T-helper 22 cell (primary cell): ENCODE results near the gene NME3.

Experiments
- DNase-seq: peaks from one replicate; pipeline ENCODE4 v3.0.0-alpha.2; 2020; ENCODE audit warnings: low read depth

NME3 gene

DNA sequence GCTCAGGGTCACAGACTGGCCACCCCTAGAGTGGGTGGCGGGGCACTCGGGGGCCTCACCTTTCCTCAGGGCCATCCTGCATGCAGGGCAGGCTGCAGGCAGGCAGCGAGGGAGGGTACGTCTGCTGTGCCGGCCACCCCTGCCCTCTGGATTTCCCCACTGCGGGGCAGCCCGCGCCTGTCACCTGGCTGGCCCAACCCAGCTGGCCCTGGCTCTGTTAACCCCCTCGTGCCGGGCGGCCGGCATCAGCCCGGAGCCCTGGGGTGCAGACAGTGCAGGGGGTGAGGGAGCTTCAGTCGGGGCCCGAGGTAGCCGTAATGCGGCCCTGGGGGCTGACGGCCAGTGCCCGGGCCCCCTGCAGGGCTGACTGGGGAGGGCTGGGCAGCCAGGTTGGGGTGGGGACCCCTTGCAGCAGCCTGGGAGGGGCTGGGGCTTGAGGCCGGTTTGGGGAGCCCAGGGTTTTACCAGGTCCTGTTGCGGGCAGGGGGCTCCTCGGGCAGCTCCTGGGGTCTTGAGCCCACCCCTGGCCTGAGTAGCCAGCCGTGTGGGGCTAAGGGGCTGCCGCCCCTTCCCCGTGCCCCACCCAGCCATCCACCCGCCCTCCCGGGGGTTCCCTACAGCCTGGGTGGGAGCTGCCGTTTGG is 22.4 kb upstream of the NME3 start, which contains the start of gene IGFALS:
IGFALS (minus strand) TSS at position 128 of the 643 bp plus-strand sequence; CDS start at position 75, 53 bp downstream.
- DNase-seq, result no peak

DNA sequence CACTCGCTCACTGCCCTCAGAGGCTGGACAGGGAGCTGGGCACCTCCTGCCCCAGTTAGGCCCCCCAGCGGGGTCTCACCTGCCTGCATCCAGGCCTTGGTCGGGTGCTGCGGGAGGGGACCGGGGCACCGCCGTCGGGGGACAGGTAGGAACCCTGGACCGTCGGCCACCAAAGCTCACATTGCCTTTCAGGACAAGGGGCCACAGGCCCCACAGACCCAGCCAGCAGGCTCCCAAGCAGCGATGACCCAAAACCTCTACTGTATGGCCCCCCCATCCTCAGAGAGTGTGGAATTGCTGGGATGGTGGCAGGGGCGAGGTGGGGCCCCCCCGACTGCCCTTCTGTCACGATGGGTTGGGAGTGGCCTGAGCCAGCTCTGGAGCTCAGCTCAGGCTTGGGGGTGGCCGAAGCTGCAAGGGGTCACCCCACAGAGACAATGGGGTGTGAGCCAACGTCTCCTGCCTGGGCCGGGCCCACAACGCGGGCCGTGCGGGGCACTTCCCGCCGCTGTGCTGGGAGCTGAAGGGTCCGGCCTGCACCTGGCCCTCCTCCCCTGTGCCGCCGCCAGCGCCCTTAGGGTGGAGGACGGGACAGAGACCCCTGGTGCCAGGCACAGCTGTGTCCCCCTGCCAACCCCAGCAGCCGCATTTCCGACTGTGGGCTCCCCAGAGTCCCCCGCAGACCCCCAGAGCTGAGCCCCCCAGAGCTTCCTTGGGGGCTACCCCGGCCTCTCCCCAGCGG is 21.7 kb upstream of the NME3 start:
- DNase-seq, result no peak

DNA sequence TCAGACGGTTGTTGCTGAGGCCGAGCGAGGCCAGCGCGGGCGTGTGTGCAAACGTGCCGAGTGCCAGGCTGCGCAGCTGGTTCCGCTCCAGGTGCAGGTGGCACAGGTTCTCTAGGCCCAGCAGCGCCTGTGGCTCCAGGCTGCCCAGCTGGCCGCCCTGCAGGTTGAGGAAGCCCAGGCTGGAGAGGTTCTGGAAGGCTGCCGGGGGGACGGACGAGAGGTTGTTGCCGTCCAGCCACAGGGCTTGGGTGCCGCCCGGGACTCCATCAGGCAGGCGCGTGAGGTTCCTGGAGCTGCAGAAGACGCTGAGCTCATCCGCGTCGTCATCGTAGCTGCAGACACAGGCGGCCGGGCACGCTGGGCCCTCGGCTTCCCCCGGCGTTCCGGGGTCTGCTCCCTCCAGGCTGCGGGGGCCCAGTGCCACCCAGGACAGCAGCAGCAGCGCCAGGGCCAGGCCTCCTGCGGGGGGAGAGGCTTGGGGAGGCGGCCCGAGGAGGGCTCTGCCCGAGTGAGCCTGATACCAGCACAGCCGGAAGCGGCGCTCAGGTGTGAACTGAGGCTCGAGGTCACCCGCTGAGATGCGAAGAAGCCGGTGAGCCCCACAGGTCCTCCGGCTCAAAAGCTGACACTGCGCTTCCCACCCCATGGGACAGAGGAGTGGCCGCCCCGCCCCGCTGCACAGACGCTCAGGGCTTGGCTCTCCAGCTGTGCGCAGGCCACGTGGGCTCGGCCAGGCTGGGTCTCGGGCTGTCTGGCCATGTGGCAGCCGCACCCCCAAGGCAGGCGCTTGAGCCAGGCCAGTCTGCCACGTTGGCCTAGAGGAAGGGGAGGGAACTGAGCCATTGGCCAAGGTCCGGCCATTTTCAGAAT is 20.8 kb upstream of the NME3 start:
- DNase-seq, result no peak

DNA sequence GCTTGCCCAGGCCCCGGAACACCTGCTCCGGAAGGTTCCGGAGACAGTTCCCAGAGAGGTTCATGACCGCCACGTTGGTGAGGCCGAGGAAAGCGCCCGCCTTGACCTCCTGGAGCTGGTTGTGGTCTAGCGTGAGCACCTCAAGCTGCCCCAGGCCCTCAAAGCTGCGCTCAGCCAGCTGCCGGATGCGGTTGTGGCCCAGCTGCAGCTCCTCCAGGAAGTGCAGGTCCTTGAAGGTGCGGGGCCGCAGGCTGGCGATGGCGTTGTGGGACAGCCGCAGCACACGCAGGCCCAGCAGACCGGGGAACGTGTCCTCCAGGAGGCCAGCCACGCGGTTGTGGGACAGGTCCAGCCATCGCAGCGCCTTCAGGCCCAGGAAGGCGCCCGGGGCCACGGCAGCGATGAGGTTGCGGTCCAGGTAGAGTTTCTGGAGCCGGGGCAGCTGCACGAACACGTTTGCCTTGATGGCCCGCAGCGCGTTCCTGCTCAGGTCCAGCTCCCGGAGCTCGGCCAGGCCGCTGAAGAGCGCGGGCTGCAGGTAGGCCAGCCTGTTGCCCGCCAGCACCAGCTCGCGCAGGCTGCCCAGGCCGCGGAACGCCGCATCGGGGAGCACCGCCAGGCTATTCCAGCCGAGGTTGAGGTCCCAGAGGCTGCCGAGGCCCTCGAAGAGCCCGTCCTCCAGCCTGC is 20.1 kb upstream of the NME3 start:
- no peak for DNase-seq

DNA sequence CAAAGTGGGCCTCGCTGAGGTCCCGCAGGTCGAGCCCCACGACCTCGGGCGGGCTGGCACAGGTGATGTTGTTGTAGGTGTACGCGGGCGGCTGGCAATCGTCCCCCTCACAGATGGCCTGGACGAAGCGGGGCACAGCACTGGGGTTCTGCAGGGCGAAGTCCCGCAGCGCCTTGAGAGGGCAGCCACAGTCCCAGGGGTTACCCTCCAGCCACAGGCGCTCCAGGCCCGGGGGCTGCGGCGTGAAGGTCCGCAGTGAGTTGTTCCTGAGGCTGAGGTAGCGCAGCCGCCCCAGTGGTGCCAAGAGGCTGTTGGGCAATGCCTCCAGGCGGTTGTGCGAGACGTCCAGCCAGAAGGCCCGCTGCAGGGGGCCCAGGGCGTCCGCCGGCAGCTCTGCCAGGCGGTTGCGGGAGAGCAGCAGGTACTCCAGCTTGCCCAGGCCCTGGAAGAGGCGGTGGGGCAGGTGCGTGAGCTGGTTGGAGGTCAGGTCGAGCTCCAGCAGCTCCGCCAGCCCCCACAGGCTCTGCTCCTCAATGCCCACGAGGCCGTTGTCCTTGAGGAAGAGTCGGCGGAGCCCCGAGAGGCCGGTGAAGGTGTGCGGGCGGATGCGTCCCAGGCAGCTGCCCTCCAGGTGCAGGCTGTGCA is 19.4 kb upstream of the NME3 start:
- DNase-seq, result no peak

DNA sequence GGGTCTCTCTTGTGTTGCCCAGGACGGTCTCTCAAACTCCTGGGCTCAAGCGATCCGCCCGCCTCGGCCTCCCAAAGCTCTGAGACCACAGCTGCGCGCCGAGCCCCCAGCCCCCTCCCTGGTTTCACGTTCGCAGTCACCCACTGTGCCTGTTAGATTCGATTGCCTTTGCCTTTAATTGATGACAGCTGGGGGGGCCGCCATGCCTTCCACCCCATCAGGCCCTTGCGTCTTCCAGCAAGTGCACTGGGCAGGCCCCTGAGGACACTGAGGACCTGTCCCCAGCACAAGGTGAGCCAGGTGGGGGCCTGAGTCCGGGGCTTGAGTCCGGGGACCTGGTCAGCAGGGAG is 18.9 kb upstream of the NME3 start:
- DNase-seq, result no peak

DNA sequence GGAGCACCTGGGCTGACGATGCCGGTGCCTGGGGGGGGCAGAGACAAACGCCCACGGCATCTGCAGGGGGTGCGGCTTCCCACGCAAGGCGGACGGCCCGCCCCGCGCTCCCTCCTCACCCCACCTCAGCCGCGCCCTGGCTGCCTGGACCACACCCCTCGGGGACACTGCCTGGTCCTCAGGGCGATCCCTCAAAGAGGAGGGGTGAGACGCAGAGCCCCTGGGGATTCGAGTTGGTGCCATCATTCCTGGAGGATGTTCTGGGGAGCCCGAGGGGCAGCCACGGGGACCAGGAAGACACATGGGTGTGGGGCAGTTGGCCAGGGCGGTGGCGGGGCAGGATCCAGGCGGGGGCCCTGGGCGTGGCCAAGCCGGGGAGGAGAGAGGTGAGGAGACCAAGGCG is 18.3 kb upstream of the NME3 start:
- no peak for DNase-seq

DNA sequence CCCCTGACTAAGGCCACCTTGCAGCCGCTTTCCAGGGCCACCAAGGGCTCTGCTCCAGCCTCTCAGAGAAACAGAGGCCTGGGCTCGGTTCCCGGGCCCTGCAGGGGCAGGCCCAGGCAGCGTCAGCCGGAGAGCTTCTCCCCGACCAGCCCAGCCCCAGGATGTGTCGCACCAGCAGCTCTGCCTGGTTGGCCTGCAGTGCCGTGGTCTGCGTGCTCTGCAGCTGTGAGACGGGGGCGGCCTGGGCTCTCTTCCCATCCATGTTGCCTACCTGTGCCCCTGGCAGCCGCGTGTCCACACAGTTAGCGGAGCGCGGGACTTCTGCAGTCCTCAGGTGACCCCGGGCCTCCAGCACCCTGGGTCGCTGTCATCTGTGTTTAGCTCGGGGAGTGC is 17.4 kb upstream of the NME3 start:
- no peak for DNase-seq

DNA sequence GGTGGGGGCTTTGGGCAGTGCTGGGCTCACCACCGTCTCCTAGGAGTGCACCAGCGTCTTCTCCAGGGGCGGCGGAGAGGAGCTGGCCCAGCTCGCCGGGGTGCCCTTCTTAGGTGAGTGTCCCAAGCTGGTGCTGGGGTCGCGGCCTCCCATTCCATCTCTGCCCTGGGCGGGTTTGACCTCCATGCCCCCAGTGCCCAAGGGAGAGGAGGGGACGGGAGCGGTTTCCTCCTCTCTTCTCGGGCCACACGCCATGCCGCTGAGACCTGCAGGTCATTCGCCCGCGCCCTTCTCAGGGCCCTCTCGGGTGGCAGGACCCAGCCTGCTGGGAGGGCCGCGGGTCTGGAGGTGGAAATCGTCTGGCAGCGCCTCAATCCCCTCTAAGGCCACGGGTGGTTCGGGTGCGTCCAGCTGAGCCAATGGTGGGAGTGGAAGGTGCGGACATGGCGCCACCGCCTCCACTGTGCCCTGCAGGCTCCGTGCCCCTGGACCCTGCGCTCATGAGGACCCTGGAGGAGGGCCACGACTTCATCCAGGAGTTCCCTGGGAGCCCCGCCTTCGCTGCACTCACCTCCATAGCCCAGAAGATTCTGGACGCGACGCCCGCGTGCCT is 16.9 kb upstream of the NME3 start:
- no peak for DNase-seq

DNA sequence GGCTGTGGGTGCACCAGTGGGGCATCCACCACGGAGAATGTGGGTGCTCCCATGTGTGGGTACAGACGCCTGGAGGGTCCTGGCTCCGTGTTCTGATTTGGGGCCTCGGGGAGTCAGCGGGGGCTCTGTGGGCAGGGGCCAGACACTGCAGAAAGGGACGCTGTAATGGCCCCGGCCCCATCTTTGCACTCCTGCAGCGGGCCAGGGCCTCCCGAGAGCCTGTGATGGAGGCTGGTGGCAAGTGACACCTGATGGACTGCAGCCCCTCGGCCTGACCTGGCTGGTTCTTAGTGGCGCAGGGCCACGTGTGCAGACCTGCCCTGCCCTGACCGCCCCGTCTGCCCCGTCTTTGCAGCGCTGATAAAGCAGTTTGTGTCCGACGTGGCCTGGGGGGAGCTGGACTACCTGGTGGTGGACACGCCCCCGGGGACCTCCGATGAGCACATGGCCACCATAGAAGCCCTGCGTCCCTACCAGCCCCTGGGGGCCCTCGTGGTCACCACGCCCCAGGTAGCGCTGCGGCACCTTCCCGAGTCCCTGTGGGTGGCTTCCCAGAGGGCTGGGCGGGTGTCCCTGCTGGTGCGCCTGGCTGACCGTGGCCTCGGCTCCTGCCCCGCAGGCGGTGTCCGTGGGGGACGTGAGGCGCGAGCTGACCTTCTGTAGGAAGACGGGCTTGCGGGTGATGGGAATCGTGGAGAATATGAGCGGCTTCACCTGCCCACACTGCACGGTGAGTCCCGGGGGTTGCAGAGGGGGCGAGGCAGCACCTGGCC is 16.2 kb upstream of the NME3 start:
- DNase-seq, result no peak

DNA sequence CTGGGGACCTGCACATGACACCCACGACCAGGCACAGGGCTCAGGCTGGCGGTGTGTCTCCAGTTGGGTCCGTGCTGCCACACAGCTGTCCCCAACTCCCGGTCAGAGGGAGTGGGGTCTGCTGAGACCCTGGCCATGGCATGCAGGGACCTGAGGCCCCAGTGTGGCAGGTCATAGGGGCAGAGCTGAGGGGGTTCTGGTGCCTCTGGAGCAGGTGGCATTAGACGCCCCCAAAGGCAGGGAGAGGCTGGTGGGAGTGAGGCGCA is 15.6 kb upstream of the NME3 start:
- no peak for DNase-seq

DNA sequence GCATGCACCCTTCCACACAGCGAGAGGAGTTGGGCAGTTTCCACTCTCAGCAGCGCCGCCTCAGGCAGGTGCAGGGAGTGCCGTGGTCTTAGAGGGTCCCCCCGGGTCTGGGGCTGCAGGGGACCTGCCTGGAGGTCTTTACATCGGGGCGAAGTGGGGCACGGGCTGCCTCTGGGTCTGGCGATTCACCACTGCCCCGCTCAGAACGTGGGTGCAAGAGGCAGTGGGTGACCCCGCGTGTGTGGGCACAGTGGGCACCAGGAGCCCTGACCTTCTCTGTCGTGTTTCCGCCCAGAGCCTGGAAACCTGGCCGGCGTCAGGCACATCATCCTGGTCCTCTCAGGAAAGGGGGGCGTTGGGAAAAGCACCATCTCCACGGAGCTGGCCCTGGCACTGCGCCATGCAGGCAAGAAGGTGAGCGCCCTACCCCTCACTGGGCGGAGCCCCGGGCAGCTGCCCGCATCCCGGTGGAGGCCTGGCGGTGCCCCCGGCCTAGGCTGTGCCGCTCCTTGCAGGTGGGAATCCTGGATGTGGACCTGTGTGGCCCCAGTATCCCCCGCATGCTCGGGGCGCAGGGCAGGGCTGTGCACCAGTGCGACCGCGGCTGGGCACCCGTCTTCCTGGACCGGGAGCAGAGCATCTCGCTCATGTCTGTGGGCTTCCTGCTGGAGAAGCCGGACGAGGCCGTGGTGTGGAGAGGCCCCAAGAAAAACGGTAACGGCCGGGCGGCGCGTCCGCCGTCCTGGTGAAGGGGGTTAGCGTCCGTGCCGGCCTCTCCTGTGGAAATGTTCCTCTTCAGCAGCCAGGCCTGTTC is 15.1 kb upstream of the NME3 start:
- no peak for DNase-seq

DNA sequence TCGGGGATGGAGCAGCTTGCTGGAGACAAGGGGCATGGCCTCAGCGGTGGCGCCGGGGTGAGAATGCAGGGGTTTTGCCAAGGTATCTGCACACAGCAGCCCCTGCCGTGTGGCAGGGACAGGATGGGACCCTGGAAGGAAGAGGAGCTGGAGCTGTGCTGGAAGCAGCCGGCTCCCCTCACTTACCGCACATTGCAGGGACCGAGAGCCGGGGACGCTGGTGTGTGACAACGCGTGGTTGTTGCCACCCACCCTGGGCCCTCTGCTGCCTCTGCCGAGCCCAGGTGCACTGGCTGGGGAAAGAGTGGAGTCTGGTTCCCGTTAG is 14.5 kb upstream of the NME3 start:
- no peak for DNase-seq

DNA sequence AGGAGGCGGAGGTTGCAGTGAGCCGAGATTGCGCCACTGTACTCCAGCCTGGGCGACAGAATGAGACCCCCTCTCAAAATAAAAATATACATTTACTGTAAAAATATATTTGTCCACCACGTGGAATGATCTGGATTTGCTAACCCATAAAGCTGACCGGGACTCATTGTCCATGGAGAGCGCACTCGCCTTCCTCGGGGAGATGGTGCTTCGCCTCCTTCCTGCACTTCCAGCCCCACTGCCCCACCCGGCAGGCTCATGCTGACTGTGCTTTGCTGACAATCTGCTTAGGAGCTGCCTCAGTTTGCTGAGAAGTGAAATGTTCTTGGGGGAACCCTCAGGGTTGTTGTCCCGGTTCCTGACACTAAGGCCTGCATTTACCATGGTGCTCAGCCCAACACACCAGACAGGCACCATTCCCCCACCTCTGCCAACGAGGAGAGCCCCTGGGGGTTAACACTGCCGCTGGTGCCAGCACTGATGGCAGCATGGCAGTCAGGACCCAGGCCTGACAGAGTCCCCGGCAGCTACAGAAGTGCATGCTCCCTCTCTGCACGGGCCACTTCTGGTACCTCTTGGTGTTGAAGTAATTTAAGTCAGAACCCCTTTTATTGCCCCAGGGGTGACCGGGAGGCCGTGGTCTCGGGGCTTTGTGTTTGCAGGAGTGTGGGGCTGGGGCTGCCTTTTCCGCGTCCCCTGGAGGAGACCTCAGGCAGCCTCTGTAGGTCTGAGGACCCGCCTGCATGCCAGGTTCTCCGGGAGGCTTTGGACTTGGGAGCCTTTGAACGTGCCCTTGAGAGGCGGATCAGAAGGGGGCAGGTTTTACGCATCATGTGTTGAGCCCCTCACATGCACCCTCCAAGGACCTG is 13.9 kb upstream of the NME3 start:
- no peak for DNase-seq

DNA sequence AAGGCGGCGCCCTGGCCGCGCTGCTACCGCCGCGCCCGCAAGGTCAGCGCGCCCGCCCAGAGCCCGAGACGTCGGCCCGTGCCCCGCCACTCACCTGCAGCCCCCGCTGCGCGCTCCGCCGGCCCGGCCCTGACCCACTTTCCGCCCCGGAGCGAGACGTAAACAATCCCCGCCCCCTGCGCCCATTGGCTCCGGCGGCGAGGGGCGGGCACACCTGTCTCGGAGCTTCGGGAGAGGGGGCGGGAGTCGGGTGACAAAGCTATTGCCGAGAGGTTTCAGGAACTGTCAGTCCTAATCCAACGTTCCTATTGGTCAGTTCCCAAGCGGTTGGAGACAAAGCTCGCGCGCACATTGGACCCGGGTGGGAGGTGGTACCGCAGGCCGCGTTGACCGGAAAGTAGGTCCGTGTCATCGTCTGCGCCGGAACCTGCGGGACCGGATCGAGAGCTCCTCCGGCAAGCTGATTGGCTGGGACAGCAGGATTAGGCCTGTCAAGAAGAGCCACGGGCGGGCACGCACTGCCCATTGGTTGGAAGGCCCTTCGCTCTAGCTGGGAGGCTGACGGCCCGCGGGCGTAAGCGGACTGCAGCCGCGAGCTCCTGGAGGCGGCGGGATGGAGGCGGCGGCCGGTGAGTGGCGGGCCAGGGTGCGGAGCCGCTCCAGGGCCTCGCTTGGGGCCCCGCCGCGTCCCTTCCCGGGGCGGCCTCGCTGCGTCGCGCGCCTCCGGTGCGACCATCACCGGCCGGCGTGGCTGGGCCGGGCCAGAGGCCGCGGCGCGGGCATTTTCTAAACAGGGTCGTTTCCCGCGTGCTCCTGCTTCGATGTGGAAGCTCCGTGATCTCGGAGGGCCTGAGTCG is 11.3 kb upstream of the NME3 start, which contains the start of the genes NUBP2 and SPSB3:
NUBP2 (plus strand) TSS at position 553 of the 857 bp plus-strand sequence; CDS start at position 614, 61 bp downstream.
SPSB3 (minus strand) TSS at position 164 of the 857 bp plus-strand sequence. CDS start 1,088 bp downstream, outside the sequence.
- DNase-seq, result peak; percentile 99

DNA sequence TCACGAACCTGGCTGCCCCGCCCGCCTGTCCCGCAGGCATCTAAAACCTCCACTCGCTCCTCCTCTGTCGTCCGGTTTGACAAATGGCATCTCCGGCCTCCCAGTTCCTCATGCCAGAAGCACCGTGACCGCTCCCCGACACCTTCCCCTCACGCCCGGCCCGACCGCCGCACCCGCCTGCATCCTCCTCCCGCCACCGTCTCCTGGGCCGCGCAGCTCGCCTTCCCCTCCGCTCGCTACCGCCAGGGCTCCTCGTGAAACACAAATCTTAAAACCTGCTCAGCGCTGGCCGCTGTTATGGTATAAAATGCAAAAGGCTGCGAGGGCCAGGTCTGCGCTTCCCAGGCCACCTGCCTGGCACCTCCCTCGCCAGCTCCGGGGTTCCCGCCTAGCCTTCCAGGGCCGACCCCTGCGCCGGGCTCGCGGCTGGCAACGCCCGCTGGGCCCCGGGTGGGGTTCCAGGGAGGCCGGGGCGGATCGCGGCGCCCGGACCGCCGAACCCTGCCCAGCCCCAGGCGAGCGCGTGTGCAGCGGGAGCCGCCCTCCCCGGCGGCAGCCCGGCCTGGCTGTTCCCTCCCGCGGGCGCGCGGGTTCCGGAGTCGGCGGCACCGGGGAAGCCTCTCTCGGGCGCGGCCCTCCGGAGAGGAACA is 10.5 kb upstream of the NME3 start:
- DNase-seq, result no peak

DNA sequence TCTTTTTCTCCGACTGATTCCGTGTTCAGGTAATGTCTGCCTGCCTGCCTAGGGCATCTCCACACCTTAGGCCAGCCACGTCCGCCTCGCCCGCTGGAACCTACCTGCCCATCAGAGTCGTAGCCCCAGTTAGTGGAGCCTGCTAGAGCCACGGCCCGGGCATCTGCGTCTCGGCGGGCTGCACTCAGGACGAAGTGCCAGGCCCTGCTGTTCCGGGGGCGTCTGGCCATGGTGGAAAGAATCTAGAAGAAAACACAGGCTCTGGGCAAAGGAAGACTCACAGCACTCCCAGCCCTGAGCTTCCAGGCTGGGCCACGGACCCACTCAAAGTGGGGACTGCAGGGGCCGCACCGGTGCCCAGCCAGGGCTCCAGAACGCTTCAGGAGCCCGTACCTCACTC is 9.9 kb upstream of the NME3 start:
- DNase-seq, result no peak
